H1 (cell line): ENCODE data around the gene ATG7. TPM values are rescaled to one million over a fixed set of nuclear protein-coding genes. Genes with fewer than 3 reads are reported as not detected.

ENCODE experiments used
- CBX8 ChIP-seq: fragments of 300-800, 300-1000 bp; sonication (generic); IDR thresholded peaks from 2 replicates; pipeline ENCODE4 v1.7.1; 2016; ENCODE audit warnings: low read depth, low read length, borderline replicate concordance
- CHD1 ChIP-seq: IDR thresholded peaks from 2 replicates; pipeline ENCODE4 v1.6.1; 2012; ENCODE audit warnings: low read depth, low read length, improper control_type of control experiment
- EGR1 ChIP-seq: IDR thresholded peaks from 2 replicates; pipeline ENCODE4 v1.6.1; 2011; ENCODE audit warnings: low read depth, low read length, borderline replicate concordance
- HDAC2 ChIP-seq, 2 experiments: fragments of 300-600 bp in 1 of 2; sonication (generic) in 1 of 2; IDR thresholded peaks; 2 replicates each; pipeline ENCODE4 v1.6.1; 2011 to 2012; ENCODE audit warnings: low read depth in 2 of 2, low read length in 2 of 2, mild to moderate bottlenecking in 2 of 2, moderate library complexity in 2 of 2, borderline replicate concordance in 1 of 2, inconsistent platforms in 1 of 2
- JUN ChIP-seq: IDR thresholded peaks from 2 replicates; pipeline ENCODE4 v1.6.1; 2011; ENCODE audit warnings: low read depth, mild to moderate bottlenecking, improper control_type of control experiment, low read length
- PHF8 ChIP-seq: fragments of 200-600 bp; sonication (generic); conservative IDR thresholded peaks from 2 replicates; pipeline ENCODE4 v1.7.1; 2012; ENCODE audit warnings: low read depth, mild to moderate bottlenecking, inconsistent platforms, low read length, moderate library complexity
- TAF1 ChIP-seq: IDR thresholded peaks from 2 replicates; pipeline ENCODE4 v1.6.1; 2011; ENCODE audit warnings: mild to moderate bottlenecking, low read depth, low read length
- TCF12 ChIP-seq: IDR thresholded peaks from 2 replicates; pipeline ENCODE4 v1.6.1; 2011; ENCODE audit warnings: low read depth, mild to moderate bottlenecking, low read length
- polyA plus RNA-seq, 7 experiments: library from polyadenylated mRNA; depleted of rRNA in 3 of 7; stranded (reverse) in 5 of 7; unstranded in 2 of 7; fragments of >200 nt in 5 of 7; fragments of 200-250 nt in 2 of 7; gene quantifications; 1 replicate in 5 of 7; 2 replicates in 1 of 7; 4 replicates in 1 of 7; pipeline versions ENCODE4 v1.2.1 to v1.2.3, GENCODE V29; 2011 to 2013; ENCODE audit warnings: missing spikeins in 2 of 7, mixed read lengths in 2 of 7
- total RNA-seq: library from RNA; stranded (reverse); fragmentation: NEBNext Ultra II Directional; extraction: Animal tissue kit (Norgen Biotek cat#: 25700); gene quantifications from 2 replicates; pipeline ENCODE4 v1.2.1, GENCODE V29; 2021
- TF ChIP-seq, protein P1 (sequence below): IDR thresholded peaks from 2 replicates; pipeline ENCODE4 v1.6.1; 2012; ENCODE audit warnings: inconsistent platforms

The ATG7 gene
- total and polyA plus RNA-seq, 2 of the 8 experiments (the other 6 are each of a cell fraction or from before 2014, with no cell fraction given) = 15.0 to 19.1 TPM

- TF ChIP-seq CBX8 (no peak), TAF1 (no peak), CHD1 (no peak), PHF8 (no peak), JUN (no peak), HDAC2 (IDR thresholded peaks at IDR 0.05; ENCODE audit: borderline replicate concordance in 1 of 2, low read depth in 2 of 2, low read length in 2 of 2) (no peak), EGR1 (no peak), TCF12 (no peak)
- TF ChIP-seq, protein P1, sequence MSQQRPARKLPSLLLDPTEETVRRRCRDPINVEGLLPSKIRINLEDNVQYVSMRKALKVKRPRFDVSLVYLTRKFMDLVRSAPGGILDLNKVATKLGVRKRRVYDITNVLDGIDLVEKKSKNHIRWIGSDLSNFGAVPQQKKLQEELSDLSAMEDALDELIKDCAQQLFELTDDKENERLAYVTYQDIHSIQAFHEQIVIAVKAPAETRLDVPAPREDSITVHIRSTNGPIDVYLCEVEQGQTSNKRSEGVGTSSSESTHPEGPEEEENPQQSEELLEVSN = no peak
- TF ChIP-seq, all 59 proteins: peak for 0
Measured at GRCh38 chr3:11555881-11556633, 283.9 kb downstream of the ATG7 start (continued).
